Stimulated activated CD4-positive, alpha-beta T cell treated with anti-CD3 and anti-CD28 coated beads, Interleukin-1b, Interleukin-23, amount 100 ng/mL, for 4 hours (primary cell): Measurements from ENCODE around the gene TNC.
A peak's percentile ranks its signal among the peaks of the same experiment; 100 is the strongest.

Experiments
- DNase-seq, 2 donors: peaks; one replicate each; pipeline ENCODE4 v3.0.0-alpha.2; 2020; ENCODE audit warnings: low read depth in 2 of 2

Gene TNC

DNA sequence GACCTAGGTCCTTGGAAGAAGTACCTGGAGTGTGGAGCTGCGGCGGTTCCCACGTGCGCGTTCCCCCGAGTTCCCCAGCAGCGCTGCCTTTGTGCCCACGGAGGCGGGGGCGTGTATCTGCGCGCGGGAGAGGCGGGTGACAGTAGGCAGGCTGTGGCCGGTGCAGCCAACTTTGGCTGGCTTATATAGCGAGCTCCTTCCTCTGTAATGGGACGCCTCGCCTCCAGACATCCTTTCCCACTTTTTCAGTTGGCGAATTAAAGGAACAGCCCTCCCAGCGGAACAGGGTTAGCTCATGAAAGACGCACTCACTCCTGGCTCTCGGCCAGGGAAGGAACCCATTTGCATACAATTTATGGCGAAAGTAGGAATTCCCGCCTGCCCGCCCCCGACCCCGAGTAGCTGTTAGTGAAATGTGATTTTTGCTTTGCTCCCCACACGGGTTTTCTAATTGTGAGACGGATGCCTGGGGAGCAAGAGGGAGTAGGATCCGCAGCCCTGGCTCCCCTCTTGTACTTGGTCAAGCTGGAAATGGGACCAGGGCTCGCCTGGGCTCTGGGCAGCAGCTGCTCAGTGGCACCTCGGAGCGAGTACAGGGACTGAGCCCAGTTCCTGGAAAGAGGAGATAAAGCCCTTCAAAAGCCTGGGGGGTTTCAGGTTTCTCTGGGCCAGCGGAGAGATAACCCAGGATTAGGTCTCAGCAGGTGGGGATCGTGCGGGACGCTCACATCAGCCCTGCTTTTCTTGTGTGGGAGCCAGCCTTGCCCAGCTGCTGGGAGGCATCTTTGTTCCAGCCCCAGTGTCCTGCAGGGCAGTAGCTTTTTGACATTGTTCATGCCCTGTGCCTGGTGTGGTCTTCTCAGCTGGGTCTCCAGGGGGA is at the start of gene TNC:
Gene TNC (minus strand): TSS at position 159 of the 880 bp plus-strand sequence. CDS start 27,139 bp downstream, outside the sequence.
- peak in 1 of 2 donors; percentile 3 for DNase-seq

- DNase-seq, result no peak
These were observed 49.2 kb upstream of the TNC start for GRCh38 chr9:115167175-115167574.

GRCh38 chr9:115165233-115165632 is 47.3 kb upstream of the TNC start:
- no peak for DNase-seq

DNA sequence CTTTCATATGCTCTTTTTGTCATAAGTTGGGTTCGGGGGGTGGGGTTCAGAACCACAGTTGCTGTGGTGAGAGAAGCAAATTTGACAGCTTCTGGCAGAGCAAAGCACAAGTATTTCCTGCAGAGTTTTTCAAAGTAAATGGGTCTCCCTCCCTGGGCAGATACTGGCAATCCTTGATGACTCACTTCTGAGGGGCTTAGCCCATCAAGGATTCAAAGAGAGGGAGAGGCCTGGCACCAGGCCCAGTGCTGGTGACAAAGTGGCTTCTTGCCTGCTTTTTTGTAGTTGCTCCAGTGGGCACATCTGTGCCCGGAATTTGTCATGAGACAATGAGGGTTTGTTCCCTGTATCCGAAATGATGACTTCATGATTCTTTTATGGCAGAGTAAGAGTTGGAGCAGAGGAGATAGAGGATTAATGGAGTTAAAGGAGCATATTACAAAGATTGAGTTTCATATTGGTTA is 46.6 kb upstream of the TNC start:
- DNase-seq, result no peak

GRCh38 chr9:115162946-115163345 is 45.0 kb upstream of the TNC start:
- DNase-seq, result no peak

DNA sequence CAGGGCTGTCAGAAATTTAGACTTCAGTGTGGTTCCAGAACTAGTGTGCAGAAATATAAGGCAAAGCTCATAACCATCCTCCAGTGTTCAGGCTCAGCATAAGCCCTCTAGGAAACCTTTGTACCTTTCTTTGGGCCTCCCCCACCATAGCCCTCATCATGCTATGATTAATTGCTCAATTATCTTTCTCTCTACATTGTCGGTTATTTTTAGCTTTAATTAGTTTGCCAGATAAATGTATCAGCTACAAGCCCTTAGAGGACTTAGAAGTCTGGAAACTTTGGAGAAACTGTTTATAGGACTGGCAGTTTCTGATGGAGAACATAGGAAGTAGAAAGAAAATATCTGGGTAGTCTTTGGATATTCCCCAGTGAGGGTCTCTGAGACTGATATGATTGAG is 43.5 kb upstream of the TNC start:
- DNase-seq, result no peak

GRCh38 chr9:115158661-115159481 is 40.9 kb upstream of the TNC start:
- no peak for DNase-seq

- no peak for DNase-seq
These were observed 39.3 kb upstream of the TNC start for GRCh38 chr9:115157245-115157674.

DNA sequence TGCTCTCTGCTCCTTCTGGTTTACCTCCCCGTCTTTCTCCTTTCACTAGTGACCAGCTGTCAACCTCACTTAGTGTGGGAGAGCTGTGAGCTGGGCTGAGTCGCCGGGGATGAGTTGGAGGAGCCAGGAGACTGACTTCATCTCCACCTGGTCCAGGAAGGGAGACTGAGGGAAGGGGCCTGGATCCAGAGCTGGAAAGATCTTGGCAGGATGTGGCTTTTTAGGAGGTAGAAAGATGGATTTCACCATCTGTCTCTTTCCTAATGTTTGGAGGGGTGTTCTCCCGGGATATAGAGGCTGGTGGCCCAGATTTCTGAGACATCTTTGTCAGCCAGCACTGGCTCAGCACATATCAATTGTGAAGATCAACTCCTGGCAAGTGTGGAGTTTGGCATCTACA is 37.1 kb upstream of the TNC start:
- DNase-seq, result no peak

DNA sequence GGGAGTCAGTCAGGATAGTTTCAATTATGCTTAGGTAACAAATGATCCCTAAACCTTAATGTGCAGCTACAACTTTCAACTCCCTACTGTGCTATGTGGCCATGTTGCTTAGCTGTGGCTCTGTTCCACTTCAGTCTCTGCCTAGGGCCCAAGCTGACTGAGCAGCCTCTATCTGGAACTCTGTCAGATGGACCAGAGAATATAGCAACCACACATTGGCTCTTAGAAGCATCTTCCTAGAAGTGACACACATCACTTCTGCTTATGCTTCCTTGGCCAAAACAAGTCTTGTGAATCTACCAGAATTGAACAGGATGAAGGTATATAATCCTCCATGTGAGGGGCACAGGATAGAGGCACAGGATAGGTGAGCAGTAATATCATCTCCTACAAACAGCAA is 36.7 kb upstream of the TNC start:
- no peak for DNase-seq

- no peak for DNase-seq
These were observed 34.4 kb upstream of the TNC start for GRCh38 chr9:115152281-115152820.

DNA sequence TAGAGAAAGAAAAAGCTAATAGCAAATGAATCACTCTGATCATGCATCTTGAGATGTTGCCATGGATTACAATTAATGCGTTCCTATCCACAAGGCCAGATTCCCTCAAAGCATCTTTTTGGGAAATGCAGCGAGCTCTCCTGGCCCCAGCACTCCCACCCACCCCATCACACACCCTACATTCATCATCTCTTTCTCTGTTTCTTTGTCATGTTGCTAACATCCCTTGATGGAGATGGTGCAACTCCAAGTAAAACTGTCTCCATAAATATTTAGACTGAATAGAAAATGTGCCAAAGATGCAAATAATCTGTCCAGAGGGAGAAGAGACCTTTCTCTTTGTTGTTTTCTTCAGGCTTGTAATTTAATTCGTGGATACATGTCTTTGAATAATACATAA is 30.8 kb upstream of the TNC start:
- no peak for DNase-seq

- DNase-seq, result no peak
These were observed 28.6 kb upstream of the TNC start for GRCh38 chr9:115146581-115147021.

- no peak for DNase-seq
These were observed 26.7 kb upstream of the TNC start for GRCh38 chr9:115144706-115145105.

DNA sequence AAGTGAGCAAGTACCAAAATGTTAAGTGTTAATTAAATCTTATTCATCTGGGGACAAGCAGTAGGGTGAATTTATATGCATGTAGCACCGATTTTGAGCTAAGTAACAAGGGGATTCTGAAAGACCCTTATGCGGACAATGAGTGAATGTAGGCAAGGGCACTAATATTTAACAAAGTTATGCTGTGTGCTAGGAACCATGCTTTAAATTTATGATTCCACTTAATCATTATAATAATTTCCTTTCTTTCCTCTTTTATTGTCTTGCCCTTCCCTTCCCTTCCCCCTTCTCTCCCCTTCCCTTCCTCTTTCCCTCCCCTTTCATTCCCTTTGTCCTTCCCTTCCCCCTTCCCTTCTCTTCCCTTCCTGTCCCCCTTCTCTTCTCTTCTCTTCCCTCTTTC is 25.7 kb upstream of the TNC start:
- no peak for DNase-seq

DNA sequence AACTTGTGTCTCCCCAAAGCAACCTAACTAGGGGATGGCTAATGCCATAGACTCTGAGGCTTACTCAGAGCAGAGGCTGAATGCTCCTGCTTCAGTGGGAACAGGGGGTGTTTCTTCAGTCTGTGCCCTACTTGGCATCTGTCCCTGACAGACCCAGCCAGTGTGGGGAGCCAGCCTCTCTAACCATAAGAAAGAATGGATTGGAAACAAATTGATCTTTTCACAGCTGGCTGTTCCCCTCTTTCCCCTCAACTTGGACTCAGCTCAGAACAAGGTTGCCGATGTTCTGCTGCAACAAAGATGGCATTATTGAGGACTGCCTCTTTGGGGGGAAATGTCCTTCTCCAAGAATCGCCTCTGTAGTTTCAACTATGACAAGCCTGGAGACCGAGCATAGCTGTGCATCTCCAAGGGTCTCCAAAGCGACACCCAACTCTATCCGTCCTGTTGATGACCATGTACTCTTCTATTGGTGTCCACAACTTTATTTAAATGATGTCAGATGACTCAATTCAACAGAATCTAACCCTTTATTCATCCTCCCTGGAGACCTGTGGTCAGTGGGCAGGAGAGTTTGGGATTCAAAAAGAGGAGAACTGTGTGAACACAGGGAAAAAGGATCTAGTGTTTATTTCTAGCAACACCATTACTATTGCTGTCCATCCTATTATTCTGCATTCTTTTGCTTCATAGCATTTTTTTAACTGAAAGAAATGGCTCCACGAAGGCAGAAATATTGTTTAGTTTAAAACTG is 24.7 kb upstream of the TNC start:
- DNase-seq, result no peak

- DNase-seq, result no peak
These were observed 24.1 kb upstream of the TNC start for GRCh38 chr9:115142090-115142489.

DNA sequence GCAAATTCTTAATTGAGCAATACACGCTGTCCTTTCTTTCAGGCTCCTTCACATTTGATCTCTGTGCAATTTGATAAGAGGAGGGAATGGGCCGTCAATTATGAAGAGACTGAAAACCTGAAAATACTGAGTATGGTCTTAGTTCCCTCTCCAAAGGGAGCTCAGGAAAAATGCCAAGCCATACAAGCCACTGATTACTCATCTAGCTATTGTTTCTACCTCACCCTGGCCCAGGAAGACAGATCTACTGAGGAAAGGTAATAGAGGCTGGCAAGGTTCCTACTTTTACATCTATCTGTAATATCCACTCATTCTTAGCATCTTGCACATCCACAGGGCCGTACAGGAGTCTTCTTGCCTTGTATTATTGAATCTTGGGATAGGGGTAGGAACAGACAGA is 23.7 kb upstream of the TNC start:
- DNase-seq, result no peak

DNA sequence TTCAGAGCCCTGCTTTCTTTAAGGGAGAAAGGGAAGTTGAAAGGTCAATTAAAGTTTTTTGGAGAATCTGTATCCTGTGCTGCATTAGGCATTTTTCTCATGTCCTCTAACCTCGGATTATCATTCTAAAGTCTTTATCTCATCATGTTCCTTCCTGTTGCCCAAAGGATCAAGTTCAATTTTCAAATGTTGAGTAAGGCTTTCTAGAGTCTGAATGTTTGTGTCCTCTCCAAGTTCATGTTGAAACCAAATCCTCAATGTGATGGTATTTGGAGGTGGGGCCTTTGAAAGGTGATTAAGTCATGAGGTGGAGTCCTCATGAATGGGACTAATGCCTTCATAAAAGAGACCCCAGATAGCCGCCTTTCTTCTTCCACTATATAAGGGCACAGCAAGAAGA is 20.2 kb upstream of the TNC start:
- no peak for DNase-seq

DNA sequence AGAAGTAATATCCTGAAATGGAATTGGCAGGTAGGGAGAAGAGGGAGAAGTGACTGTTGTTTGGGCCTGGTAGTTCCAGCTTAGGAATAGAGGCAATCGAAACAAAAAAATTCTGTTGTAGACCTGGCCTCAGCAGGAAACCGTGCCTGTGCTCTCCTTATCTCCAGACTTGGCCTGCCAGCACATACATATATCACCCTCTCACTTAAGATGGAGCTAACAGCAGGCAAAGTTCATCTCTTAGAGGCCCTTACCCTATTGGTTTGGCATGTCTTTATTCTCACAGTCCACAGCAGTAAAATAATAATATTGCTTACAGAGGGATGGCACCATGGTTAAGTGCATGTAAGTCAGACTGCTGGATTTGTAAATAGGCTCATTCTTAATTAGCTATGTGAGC is 19.6 kb upstream of the TNC start:
- no peak for DNase-seq
